C4-2B (cell line): ENCODE measurements around the gene CCNJL.

Experiments used
- ZFX ChIP-seq: fragments of 450-650 bp; IDR thresholded peaks from 2 replicates; pipeline ENCODE4 v1.6.1; 2017
- TF ChIP-seq, protein P1 (sequence below): fragments of 450-650 bp; conservative IDR thresholded peaks from 2 replicates; pipeline ENCODE4 v1.5.1; 2017; ENCODE audit warnings: mild to moderate bottlenecking

GRCh38 chr5:160325716-160326115 is 13.4 kb upstream of the CCNJL start:
- TF ChIP-seq, protein P1, sequence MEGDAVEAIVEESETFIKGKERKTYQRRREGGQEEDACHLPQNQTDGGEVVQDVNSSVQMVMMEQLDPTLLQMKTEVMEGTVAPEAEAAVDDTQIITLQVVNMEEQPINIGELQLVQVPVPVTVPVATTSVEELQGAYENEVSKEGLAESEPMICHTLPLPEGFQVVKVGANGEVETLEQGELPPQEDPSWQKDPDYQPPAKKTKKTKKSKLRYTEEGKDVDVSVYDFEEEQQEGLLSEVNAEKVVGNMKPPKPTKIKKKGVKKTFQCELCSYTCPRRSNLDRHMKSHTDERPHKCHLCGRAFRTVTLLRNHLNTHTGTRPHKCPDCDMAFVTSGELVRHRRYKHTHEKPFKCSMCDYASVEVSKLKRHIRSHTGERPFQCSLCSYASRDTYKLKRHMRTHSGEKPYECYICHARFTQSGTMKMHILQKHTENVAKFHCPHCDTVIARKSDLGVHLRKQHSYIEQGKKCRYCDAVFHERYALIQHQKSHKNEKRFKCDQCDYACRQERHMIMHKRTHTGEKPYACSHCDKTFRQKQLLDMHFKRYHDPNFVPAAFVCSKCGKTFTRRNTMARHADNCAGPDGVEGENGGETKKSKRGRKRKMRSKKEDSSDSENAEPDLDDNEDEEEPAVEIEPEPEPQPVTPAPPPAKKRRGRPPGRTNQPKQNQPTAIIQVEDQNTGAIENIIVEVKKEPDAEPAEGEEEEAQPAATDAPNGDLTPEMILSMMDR = no peak
- TF ChIP-seq ZFX = no peak
